Stomach smooth muscle (tissue), 2 donors: ENCODE measurements around the gene FRMD7.

Source experiments
- H3K27ac ChIP-seq: one replicate; pipeline ENCODE4 v1.7.0; 2013; ENCODE audit warnings: mild to moderate bottlenecking, low read length, inconsistent platforms
- H3K27me3 ChIP-seq, 2 donors: one replicate each; pipeline ENCODE4 v1.7.0; 2013; ENCODE audit warnings: low read length in 2 of 2; ENCODE audit not compliant: insufficient read depth in 2 of 2, control insufficient read depth in 1 of 2
- H3K36me3 ChIP-seq, 2 donors: one replicate each; pipeline ENCODE4 v1.7.0; 2013; ENCODE audit warnings: low read length in 2 of 2; ENCODE audit not compliant: control insufficient read depth in 2 of 2, insufficient read depth in 2 of 2
- H3K4me1 ChIP-seq: one replicate; pipeline ENCODE4 v1.7.0; 2013; ENCODE audit warnings: low read length; ENCODE audit not compliant: control insufficient read depth, insufficient read depth
- H3K4me3 ChIP-seq, 2 donors: one replicate each; pipeline ENCODE4 v1.7.0; 2013; ENCODE audit warnings: low read length in 2 of 2
- H3K9ac ChIP-seq, 2 donors: one replicate each; pipeline ENCODE4 v1.7.0; 2013; ENCODE audit warnings: low read length in 2 of 2, mild to moderate bottlenecking in 1 of 2
- H3K9me3 ChIP-seq, 2 donors: one replicate each; pipeline ENCODE4 v1.7.0; 2013; ENCODE audit warnings: low read length in 2 of 2; ENCODE audit not compliant: control insufficient read depth in 2 of 2
- donor health status: healthy.
- donor health status: Pancreatic carcinoma.

FRMD7 gene

DNA sequence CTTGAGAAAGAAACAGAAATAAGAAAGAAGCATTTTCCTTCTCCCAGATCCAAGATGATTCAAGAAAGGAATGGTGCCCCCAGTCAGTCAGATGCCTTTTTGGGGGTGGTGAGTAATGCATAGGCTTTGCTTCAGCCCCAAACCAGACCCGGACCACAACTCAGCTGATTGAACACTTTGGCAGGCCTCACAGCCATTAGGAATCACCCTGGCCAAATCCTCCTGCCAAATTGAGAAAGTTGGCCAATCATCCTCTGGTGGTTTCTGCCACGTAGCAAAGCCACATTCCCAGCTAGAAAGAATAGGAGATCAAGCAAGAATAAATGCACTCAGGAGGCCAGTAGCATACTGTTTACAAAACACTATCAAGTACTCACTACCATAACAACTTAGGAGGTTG is 33.7 kb downstream of the FRMD7 start:
- Histone ChIP-seq H3K27ac (no peak overlapping the region), H3K9ac (no peak overlapping the region), H3K4me1 (no peaks in the 10 kb centered on the region), H3K36me3 (no peaks in the 10 kb centered on the region), H3K4me3 (no peak overlapping the region), H3K27me3 (peaks cover 0 to 6% of the 10 kb centered on the region in 2 donors), H3K9me3 (no peaks in the 10 kb centered on the region)

DNA sequence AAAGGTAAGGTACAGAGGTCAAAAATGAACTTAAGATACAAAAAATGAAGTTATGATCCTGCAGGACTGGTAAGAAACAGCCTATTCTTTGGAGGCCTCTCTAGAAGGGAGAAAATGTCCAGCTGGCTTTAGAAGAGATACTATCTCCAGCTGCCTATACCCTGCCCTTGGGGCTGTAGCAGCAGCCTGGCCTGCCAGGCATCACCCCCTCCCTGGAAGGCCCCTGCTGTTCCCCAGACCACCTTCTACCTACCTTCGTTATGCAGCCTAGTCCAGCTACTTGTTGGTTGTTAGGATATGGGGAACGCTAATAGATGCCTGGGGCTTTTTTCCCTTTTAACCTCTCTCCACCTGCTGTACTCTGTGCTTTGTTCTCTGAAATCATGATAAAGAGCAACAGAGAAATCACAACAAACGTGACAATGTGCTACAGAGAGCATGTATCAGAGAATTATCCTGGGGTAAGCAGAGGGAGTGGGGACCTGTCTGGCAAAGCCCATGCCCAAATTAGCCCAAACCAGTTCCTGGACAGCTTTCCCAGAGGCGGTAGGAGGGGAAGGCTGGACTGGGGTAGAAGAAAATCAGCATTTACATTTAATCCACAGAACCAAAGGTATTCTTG is 34.5 kb downstream of the FRMD7 start:
- H3K4me1 ChIP-seq = no peaks in the 10 kb centered on the region
- H3K9me3 ChIP-seq = no peaks in the 10 kb centered on the region
- no peak overlapping the region for H3K4me3 ChIP-seq
- H3K36me3 ChIP-seq = no peaks in the 10 kb centered on the region
- peaks cover 0 to 6% of the 10 kb centered on the region in 2 donors for H3K27me3 ChIP-seq
- no peak overlapping the region for H3K9ac ChIP-seq
- no peak overlapping the region for H3K27ac ChIP-seq

DNA sequence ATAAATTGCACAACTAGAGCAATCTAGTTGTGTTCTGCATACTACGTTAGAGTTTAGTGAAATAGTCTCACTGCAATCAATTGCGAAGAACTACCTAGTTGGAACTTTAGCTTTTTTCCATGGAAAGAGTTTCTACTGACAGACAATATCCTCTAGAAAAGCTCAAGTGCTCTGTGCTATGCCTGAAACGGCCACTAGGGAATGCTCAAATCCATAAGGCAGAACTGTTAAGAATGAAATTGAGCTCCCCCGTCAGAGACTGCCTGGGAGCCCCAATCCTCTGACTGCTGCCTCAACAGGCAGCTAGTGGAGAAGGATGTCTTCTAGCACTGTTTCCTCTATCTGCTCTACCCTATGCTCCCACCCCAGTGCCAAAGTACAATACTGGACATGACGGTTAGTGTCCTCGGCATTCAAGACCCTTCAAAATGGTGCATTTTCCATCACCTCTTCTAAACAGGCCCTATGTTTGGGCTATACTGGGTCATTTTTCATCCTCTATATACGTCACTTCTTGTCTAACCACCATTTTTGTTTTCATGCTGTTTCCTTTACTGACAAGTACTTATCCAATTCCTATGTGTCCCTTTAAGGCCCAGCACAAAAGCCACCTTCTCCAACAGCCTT is 35.3 kb downstream of the FRMD7 start:
- Histone ChIP-seq H3K4me3 (no peak overlapping the region), H3K9ac (no peak overlapping the region), H3K27ac (no peak overlapping the region), H3K36me3 (no peaks in the 10 kb centered on the region), H3K27me3 (peaks cover 0 to 10% of the 10 kb centered on the region in 2 donors), H3K4me1 (no peaks in the 10 kb centered on the region), H3K9me3 (no peaks in the 10 kb centered on the region)

DNA sequence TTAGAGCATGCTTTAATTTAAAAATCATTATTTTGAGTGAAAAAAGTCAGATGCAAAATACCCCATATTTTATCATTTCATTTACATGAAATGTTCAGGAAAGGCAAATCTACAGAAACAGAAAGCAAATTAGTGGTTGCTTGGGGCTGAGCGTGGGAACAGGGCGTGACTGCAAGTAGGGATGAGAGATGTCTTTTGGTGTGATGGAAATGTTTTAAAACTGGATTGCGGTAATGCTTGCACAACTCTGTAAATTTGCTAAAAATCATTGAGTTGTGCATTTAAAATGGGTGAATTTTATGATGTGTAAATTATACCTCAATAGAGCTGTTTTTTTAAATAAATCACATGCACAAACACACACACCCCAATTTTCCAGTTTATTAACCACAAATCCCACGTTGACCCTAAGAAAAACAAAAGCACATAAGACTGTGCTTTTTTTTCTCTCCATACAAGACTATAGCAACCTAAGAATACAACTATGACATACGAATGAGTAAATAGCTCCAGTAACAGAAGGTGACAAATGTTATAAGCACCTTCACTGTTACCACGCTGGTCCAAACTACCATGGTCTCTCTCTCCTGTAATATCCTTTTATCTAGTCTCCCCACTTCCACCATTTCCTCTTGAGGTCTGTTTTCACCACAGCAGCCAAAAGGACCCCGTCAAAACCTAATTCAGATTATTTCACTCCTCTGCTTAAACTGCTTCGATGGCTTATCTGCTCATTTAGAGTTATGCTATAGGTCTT is 37.2 kb downstream of the FRMD7 start:
- H3K27ac ChIP-seq = no peak overlapping the region
- H3K27me3 ChIP-seq = peaks cover 0 to 12% of the 10 kb centered on the region in 2 donors
- no peaks in the 10 kb centered on the region for H3K9me3 ChIP-seq
- H3K36me3 ChIP-seq = no peaks in the 10 kb centered on the region
- no peaks in the 10 kb centered on the region for H3K4me1 ChIP-seq
- H3K4me3 ChIP-seq = no peak overlapping the region
- no peak overlapping the region for H3K9ac ChIP-seq

DNA sequence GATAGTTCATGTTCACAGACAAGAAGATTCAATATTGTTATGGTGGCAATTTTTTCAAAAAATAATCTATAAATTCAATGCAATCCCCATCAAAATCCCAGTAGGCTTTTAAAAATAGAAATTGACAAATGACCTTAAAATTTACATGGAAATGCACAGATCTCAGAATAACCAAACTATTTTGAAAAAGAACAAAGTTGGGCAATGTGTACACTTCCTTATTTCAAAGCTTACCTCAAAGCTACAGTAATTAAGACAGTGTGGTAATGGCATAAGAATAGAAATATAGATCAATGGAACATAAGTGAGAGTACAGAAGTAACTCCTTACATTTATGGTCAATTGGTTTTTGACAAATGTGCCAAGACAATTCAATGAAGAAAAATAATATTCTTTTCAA is 39.0 kb downstream of the FRMD7 start:
- Histone ChIP-seq H3K9me3 (no peaks in the 10 kb centered on the region), H3K9ac (no peak overlapping the region), H3K27ac (no peak overlapping the region), H3K4me3 (no peak overlapping the region), H3K27me3 (peaks cover 0 to 17% of the 10 kb centered on the region in 2 donors), H3K36me3 (no peaks in the 10 kb centered on the region), H3K4me1 (no peaks in the 10 kb centered on the region)

DNA sequence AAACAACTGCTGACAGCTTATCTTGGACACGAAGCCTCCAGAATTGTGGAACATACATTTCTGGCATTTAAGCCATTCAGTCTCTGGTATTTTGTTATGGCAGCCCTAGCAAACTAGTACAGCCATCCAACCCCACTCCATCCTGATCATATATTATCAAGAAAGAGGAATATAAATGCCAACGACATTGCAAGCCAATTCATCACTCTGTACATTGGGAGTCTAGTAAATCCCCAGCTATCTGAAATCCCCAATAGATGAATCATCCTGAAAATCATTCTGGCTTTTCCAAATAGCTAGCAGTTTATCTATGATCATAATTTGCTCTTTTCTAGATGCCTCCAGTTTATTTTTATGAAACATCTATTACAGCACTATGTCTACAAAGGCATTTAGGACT is 41.1 kb downstream of the FRMD7 start:
- Histone ChIP-seq H3K36me3 (no peaks in the 10 kb centered on the region), H3K4me3 (no peak overlapping the region), H3K9me3 (no peaks in the 10 kb centered on the region), H3K9ac (no peak overlapping the region), H3K27ac (no peak overlapping the region), H3K27me3 (peaks cover 0 to 18% of the 10 kb centered on the region in 2 donors), H3K4me1 (no peaks in the 10 kb centered on the region)

DNA sequence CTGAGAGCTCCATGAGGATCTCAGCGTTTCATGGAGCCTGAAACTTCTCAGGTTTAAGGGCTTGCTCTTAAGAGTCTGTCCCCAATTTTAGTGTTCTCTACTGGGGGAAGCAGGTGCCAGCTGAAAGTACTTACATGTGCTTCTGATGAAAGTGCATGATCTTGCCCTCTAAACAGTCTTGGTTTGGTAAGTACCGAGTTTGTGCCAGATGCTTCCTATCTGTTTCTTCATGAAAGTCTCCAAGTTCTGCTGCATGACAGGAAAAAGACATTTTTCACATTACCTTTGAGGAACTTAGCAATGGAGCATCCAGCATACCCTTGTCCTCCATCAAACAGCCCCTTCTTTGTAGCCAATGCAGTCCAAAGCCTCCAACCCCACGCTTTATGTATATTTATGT is 42.0 kb downstream of the FRMD7 start:
- H3K27me3 ChIP-seq = peaks cover 0 to 18% of the 10 kb centered on the region in 2 donors

DNA sequence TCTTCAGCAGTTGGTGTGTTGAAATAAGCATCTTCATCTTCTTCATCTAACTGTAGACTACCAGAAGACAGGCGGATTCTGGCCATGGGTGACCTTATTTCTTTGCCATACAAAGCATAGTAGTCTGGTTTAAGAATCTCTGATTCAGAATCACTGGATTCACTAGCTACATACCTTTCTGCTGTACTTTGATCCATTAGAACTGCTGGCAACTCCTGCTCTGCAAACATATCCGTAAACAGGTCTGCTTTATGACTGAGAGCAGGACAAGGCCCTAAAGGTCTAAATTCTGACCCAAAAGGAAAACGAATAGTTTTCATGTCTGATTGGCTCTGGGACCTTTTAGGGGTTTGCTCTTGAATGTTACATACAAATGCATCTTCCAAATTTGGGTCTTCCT is 49.9 kb downstream of the FRMD7 start:
- no peaks in the 10 kb centered on the region for H3K36me3 ChIP-seq
- peaks cover 0 to 12% of the 10 kb centered on the region in 2 donors for H3K27me3 ChIP-seq
- H3K27ac ChIP-seq = no peak overlapping the region
- no peak overlapping the region for H3K4me3 ChIP-seq
- H3K9ac ChIP-seq = no peak overlapping the region
- no peaks in the 10 kb centered on the region for H3K9me3 ChIP-seq
- H3K4me1 ChIP-seq = no peaks in the 10 kb centered on the region

More for the DNA sequence above, 42.0 kb downstream of the FRMD7 start:
- Histone ChIP-seq H3K4me1 (no peaks in the 10 kb centered on the region), H3K9me3 (no peaks in the 10 kb centered on the region), H3K4me3 (no peak overlapping the region), H3K36me3 (no peaks in the 10 kb centered on the region), H3K27ac (no peak overlapping the region), H3K9ac (no peak overlapping the region)

DNA sequence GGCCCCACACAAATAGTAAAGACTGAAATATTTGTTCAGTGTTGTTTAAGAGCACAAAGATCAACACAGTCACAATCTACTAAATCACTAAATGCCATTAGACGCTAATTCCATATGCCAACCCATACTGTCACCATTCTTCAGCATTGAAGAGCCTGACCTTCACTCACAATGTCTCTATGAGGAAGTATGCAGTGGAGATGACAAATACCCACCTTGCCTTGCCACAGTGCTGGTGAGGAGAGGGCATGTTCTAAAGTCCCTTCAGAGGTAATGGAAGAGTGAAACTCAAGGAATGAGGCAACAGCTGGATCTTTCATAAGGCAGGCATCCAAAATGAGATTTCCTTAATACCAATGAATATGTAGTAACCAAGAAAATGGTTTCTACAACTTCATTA is 50.4 kb downstream of the FRMD7 start:
- Histone ChIP-seq H3K27ac (no peak overlapping the region), H3K27me3 (peaks cover 0 to 10% of the 10 kb centered on the region in 2 donors), H3K4me1 (no peaks in the 10 kb centered on the region), H3K36me3 (no peaks in the 10 kb centered on the region), H3K9me3 (no peaks in the 10 kb centered on the region), H3K9ac (no peak overlapping the region), H3K4me3 (no peak overlapping the region)

DNA sequence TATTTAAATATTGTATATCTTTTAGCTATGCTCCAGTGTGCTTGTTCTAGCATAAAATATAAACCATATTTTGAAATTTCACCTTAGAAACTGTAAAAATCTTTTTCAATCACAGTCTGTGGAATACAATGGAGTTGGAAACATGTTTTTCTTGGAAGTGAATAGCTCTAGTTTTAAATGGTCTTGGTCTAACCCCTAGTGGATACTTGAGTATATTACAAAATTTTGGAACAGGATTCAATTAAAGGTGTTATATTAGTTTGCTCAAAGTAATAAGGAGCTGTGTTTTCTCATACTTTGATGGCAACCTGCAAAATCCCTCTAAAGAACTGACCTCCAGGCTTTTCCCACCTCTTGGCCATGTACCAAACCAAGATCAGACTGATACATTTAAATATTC is 56.6 kb downstream of the FRMD7 start:
- Histone ChIP-seq H3K36me3 (no peaks in the 10 kb centered on the region), H3K27me3 (no peaks in the 10 kb centered on the region), H3K9ac (no peak overlapping the region), H3K27ac (no peak overlapping the region), H3K9me3 (no peaks in the 10 kb centered on the region), H3K4me1 (no peaks in the 10 kb centered on the region), H3K4me3 (no peak overlapping the region)

DNA sequence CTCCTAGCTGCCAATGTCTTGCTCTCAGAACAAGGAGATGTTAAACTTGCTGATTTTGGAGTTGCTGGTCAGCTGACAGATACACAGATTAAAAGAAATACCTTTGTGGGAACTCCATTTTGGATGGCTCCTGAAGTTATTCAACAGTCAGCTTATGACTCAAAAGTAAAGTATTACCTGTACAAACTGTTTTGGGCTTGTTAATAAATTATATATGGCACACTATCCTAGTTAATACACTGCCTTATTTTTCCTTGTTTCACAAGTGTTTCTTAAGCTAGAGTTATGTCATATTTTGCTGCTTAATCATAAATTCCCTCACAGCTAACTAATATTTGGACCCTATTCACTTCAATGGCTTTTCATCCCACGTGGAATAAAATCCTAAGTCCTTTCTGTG is 59.4 kb downstream of the FRMD7 start:
- H3K36me3 ChIP-seq = no peaks in the 10 kb centered on the region
- no peak overlapping the region for H3K9ac ChIP-seq
- H3K27me3 ChIP-seq = no peaks in the 10 kb centered on the region
- H3K4me3 ChIP-seq = no peak overlapping the region
- no peaks in the 10 kb centered on the region for H3K4me1 ChIP-seq
- no peak overlapping the region for H3K27ac ChIP-seq
- H3K9me3 ChIP-seq = no peaks in the 10 kb centered on the region
